Astrocyte (in vitro differentiated cells and primary cell): Measurements from ENCODE around the gene SCGN.

Experiments
- CTCF ChIP-seq: IDR thresholded peaks from 2 replicates; pipeline ENCODE4 v1.5.1; 2011; ENCODE audit warnings: low read depth, mild to moderate bottlenecking, inconsistent platforms, low read length, moderate library complexity; ENCODE audit not compliant: insufficient read depth
- EZH2 ChIP-seq: IDR thresholded peaks from 2 replicates; pipeline ENCODE4 v1.6.1; 2012; ENCODE audit warnings: mild to moderate bottlenecking, low read length, inconsistent platforms; ENCODE audit not compliant: insufficient read depth

- no peak for TF ChIP-seq CTCF
- TF ChIP-seq EZH2, result no peak
These were observed 61.8 kb downstream of the SCGN start for GRCh38 chr6:25713824-25714223.
